IMR-90 (cell line): Measurements from ENCODE around the gene ADAP1. TPM values are rescaled to one million over a fixed set of nuclear protein-coding genes. Genes with fewer than 3 reads are reported as not detected.
A peak's percentile ranks its signal among the peaks of the same experiment; 100 is the strongest.

Source experiments
- ATAC-seq: fragments of 200-7000 bp; cut with Tn5 transposase; 2 replicates; pipeline ENCODE4 v1.9.1; 2020; ENCODE audit warnings: low read depth, mild to moderate bottlenecking, moderate library complexity
- Bru-seq: library from RNA; stranded (reverse); fragments of 400-500 nt; gene quantifications from one replicate; lab custom pipeline; 2021; lab: Mats Ljungman, UMichigan
- BruChase-seq, 2 experiments: library from RNA; stranded (reverse); fragments of 400-500 nt; gene quantifications; one replicate each; lab custom pipeline; 2021; lab: Mats Ljungman, UMichigan
- BruUV-seq: library from RNA; stranded (reverse); fragments of 400-500 nt; replicated peaks from 2 replicates; lab custom pipeline; 2021; lab: Mats Ljungman, UMichigan
- CTCF ChIA-PET: fragments of 300-600 bp; formaldehyde crosslinking; extraction: SDS; loops from one replicate; lab custom pipeline; 2021; ENCODE audit warnings: antibody characterized with exemption; lab: Yijun Ruan, JAX
- POLR2A ChIA-PET: fragments of 300-600 bp; sonication (Branson Sonifier 250); formaldehyde crosslinking; loops from one replicate; lab custom pipeline; 2022; ENCODE audit warnings: antibody characterized with exemption; ENCODE audit not compliant: unreplicated experiment; lab: Charles Lee
- DNase-seq: peaks from one replicate; pipeline ENCODE4 v3.0.0; 2013
- H2AFZ ChIP-seq: replicated peaks from 2 replicates; pipeline ENCODE3; 2013; ENCODE audit warnings: low read length, mild to moderate bottlenecking; ENCODE audit not compliant: poor library complexity
- H2AK5ac ChIP-seq: 2 replicates; pipeline ENCODE4 v1.6.1; 2013; ENCODE audit warnings: low read depth, low read length, inconsistent platforms
- H2AK9ac ChIP-seq: replicated peaks from 2 replicates; pipeline ENCODE3; 2013; ENCODE audit warnings: mild to moderate bottlenecking, low read depth, low read length, moderate library complexity; ENCODE audit not compliant: poor library complexity
- H2BK120ac ChIP-seq: 2 replicates; pipeline ENCODE4 v1.6.1; 2013; ENCODE audit warnings: low read depth, low read length, inconsistent platforms
- H2BK15ac ChIP-seq: 3 replicates; pipeline ENCODE4 v1.6.1; 2013; ENCODE audit warnings: low read depth, low read length, inconsistent platforms
- H2BK20ac ChIP-seq: 2 replicates; pipeline ENCODE4 v1.6.1; 2013; ENCODE audit warnings: low read depth, mild to moderate bottlenecking, inconsistent platforms, low read length, moderate library complexity
- H2BK5ac ChIP-seq: 2 replicates; pipeline ENCODE4 v1.6.1; 2013; ENCODE audit warnings: mild to moderate bottlenecking, low read depth, low read length, inconsistent platforms; ENCODE audit not compliant: poor library complexity, severe bottlenecking
- H3K14ac ChIP-seq: replicated peaks from 2 replicates; pipeline ENCODE4 v1.6.1; 2013; ENCODE audit warnings: low read depth, low read length, inconsistent platforms
- H3K18ac ChIP-seq: 2 replicates; pipeline ENCODE4 v1.6.1; 2013; ENCODE audit warnings: low read depth, low read length, control low read depth
- H3K23ac ChIP-seq: 2 replicates; pipeline ENCODE4 v1.6.1; 2013; ENCODE audit warnings: low read depth, low read length, inconsistent platforms
- H3K27ac ChIP-seq: 2 replicates; pipeline ENCODE4 v1.5.1; 2013; ENCODE audit warnings: mild to moderate bottlenecking, control low read depth, low read length; ENCODE audit not compliant: insufficient read depth
- H3K27me3 ChIP-seq: 2 replicates; pipeline ENCODE4 v1.6.1; 2013; ENCODE audit warnings: low read length; ENCODE audit not compliant: control insufficient read depth, insufficient read depth
- H3K36me3 ChIP-seq: 2 replicates; pipeline ENCODE4 v1.6.1; 2013; ENCODE audit warnings: low read length, mixed read lengths; ENCODE audit not compliant: control insufficient read depth, insufficient read depth
- H3K4ac ChIP-seq: 2 replicates; pipeline ENCODE4 v1.6.1; 2013; ENCODE audit warnings: low read depth, low read length, inconsistent platforms
- H3K4me1 ChIP-seq: 2 replicates; pipeline ENCODE4 v1.6.1; 2013; ENCODE audit warnings: low read length, mixed read lengths; ENCODE audit not compliant: control insufficient read depth, insufficient read depth
- H3K4me2 ChIP-seq: 2 replicates; pipeline ENCODE4 v1.6.1; 2013; ENCODE audit warnings: low read depth, mild to moderate bottlenecking, control low read depth, low read length, moderate library complexity
- H3K4me3 ChIP-seq: 2 replicates; pipeline ENCODE4 v1.5.1; 2013; ENCODE audit warnings: low read depth, mild to moderate bottlenecking, control low read depth, low read length, moderate library complexity; ENCODE audit not compliant: insufficient read depth
- H3K56ac ChIP-seq: 2 replicates; pipeline ENCODE4 v1.6.1; 2013; ENCODE audit warnings: low read length, inconsistent platforms; ENCODE audit not compliant: insufficient read depth; ENCODE audit errors: extremely low read depth
- H3K79me1 ChIP-seq, 2 experiments: 2 replicates each; pipeline ENCODE4 v1.6.1; 2013; ENCODE audit warnings: low read length in 2 of 2, inconsistent platforms in 1 of 2, low read depth in 1 of 2
- H3K9ac ChIP-seq: 2 replicates; pipeline ENCODE4 v1.6.1; 2013; ENCODE audit warnings: low read depth, low read length, control low read depth
- H3K9me1 ChIP-seq: 2 replicates; pipeline ENCODE4 v1.6.1; 2013; ENCODE audit warnings: low read length, inconsistent platforms; ENCODE audit not compliant: insufficient read depth
- H3K9me3 ChIP-seq: 2 replicates; pipeline ENCODE4 v1.6.1; 2013; ENCODE audit warnings: low read length; ENCODE audit not compliant: control insufficient read depth, insufficient read depth
- H4K20me1 ChIP-seq: 2 replicates; pipeline ENCODE4 v1.6.1; 2013; ENCODE audit warnings: low read length, inconsistent platforms; ENCODE audit not compliant: insufficient read depth
- H4K5ac ChIP-seq: 2 replicates; pipeline ENCODE4 v1.6.1; 2013; ENCODE audit warnings: mild to moderate bottlenecking, low read depth, low read length, control low read depth
- H4K8ac ChIP-seq, 2 experiments: 2 replicates each; pipeline ENCODE4 v1.6.1; 2013; ENCODE audit warnings: low read depth in 2 of 2, low read length in 2 of 2, control low read depth in 1 of 2, inconsistent platforms in 1 of 2
- H4K91ac ChIP-seq: 2 replicates; pipeline ENCODE4 v1.6.1; 2013; ENCODE audit warnings: low read depth, low read length, inconsistent platforms; ENCODE audit not compliant: insufficient read depth
- BHLHE40 ChIP-seq: fragments of 150-350 bp; IDR thresholded peaks from 2 replicates; pipeline ENCODE4 v1.6.1; 2016; ENCODE audit warnings: mild to moderate bottlenecking, low read depth, low read length
- CEBPB ChIP-seq: IDR thresholded peaks from 2 replicates; pipeline ENCODE4 v1.6.1; 2012; ENCODE audit warnings: low read depth, low read length, improper control_type of control experiment
- CHD1 ChIP-seq: IDR thresholded peaks from 2 replicates; pipeline ENCODE4 v1.6.1; 2012; ENCODE audit warnings: low read depth, low read length, improper control_type of control experiment
- CTCF ChIP-seq: conservative IDR thresholded peaks from 2 replicates; pipeline ENCODE4 v1.5.1; 2012; ENCODE audit warnings: mild to moderate bottlenecking, low read depth, low read length, improper control_type of control experiment
- FOS ChIP-seq: fragments of 150-350 bp; IDR thresholded peaks from 2 replicates; pipeline ENCODE4 v1.6.1; 2016; ENCODE audit warnings: low read depth, low read length
- MAFK ChIP-seq: IDR thresholded peaks from 2 replicates; pipeline ENCODE4 v1.6.1; 2012; ENCODE audit warnings: low read depth, low read length, improper control_type of control experiment
- MAZ ChIP-seq: IDR thresholded peaks from 2 replicates; pipeline ENCODE4 v1.6.1; 2012; ENCODE audit warnings: low read depth, mild to moderate bottlenecking, low read length, improper control_type of control experiment, moderate library complexity, borderline replicate concordance
- MXI1 ChIP-seq: IDR thresholded peaks from 2 replicates; pipeline ENCODE4 v1.6.1; 2012; ENCODE audit warnings: low read depth, mild to moderate bottlenecking, low read length, moderate library complexity, borderline replicate concordance
- NFE2L2 ChIP-seq: fragments of 150-350 bp; IDR thresholded peaks from 2 replicates; pipeline ENCODE4 v1.6.1; 2016; ENCODE audit warnings: low read depth, mild to moderate bottlenecking, low read length
- RAD21 ChIP-seq: IDR thresholded peaks from 2 replicates; pipeline ENCODE4 v1.6.1; 2012; ENCODE audit warnings: low read length, improper control_type of control experiment
- SMC3 ChIP-seq: fragments of 150-350 bp; IDR thresholded peaks from 2 replicates; pipeline ENCODE4 v1.6.1; 2016; ENCODE audit warnings: low read depth, mild to moderate bottlenecking, antibody characterized with exemption, low read length, moderate library complexity
- WGBS, 2 experiments: methylation state at CpG; one replicate each; pipeline versions ENCODE4 v1.1.5 to v1.1.7; 2013; ENCODE audit warnings: missing lambda C conversion rate in 2 of 2; ENCODE audit not compliant: insufficient read length in 1 of 2; ENCODE audit errors: extremely low coverage in 2 of 2; 5-methylcytosine and 5-hydroxymethylcytosine counted together
- dilution Hi-C: fragments of 300-500 bp; cut with HindIII; formaldehyde crosslinking; loops from one replicate; pipeline ENCODE4 v1.14.3; 2018; ENCODE audit warnings: low sequenced_read_pairs; ENCODE audit not compliant: unreplicated experiment
- in situ Hi-C: fragments of 300-500 bp; cut with MboI; formaldehyde crosslinking; loops from 3 replicates; pipeline ENCODE4 v1.14.3; 2019; ENCODE audit warnings: low sequenced_read_pairs, inconsistent platforms, mixed read lengths
- intact Hi-C: fragments of 100-400 bp; cut with micrococcal nuclease; formaldehyde crosslinking; loops from 2 replicates; pipeline ENCODE4 v1.10.0; 2022
- long read RNA-seq: library from polyadenylated mRNA; unstranded; transcript quantifications from one replicate; pipeline ENCODE4 v2.0.0, GENCODE V29; 2021; ENCODE audit not compliant: unreplicated experiment
- polyA plus RNA-seq, 3 experiments: library from polyadenylated mRNA; depleted of rRNA; stranded (reverse); fragments of >200 nt; gene quantifications; 2 replicates each; pipeline ENCODE4 v1.2.3, GENCODE V29; 2012; ENCODE audit warnings: low replicate concordance in 1 of 3
- total RNA-seq: library from RNA; depleted of rRNA; stranded (reverse); fragments of >200 nt; gene quantifications from 2 replicates; pipeline ENCODE4 v1.2.3, GENCODE V29; 2012; rRNA removed
- TF ChIP-seq, protein P1 (sequence below): fragments of 150-350 bp; IDR thresholded peaks from 2 replicates; pipeline ENCODE4 v1.6.1; 2016; ENCODE audit warnings: low read depth, mild to moderate bottlenecking, low read length, moderate library complexity, borderline replicate concordance

Gene ADAP1
- 1.4 and 2.2 TPM in 2 replicates for total RNA-seq
- 1.9 and 2.0 TPM in 2 replicates for polyA plus RNA-seq (2012; rRNA removed)
- 1.3 and 2.4 TPM in 2 replicates for polyA plus RNA-seq (2012; cell fraction: cytosol; rRNA removed)
- polyA plus RNA-seq (2012; cell fraction: nucleus; rRNA removed; ENCODE audit: low replicate concordance): 2.9 and 5.6 TPM in 2 replicates
- percentile 36 among the genes with signal in this experiment for Bru-seq, nascent RNA
- BruChase-seq, experiment 1, labeled RNA remaining after a 6-hour chase: percentile 41 among the genes with signal in this experiment
- BruChase-seq, experiment 2, labeled RNA remaining after a 2-hour chase: percentile 39 among the genes with signal in this experiment
- long read RNA-seq, transcript ADAP1-201 (11 exons, 2,363 nt): major isoform, 5 of 6 reads
- long read RNA-seq, partial matches to known transcripts: 0 of 6 reads
- long read RNA-seq, other reads (novel, unspliced or antisense): 1 of 6 reads

DNA sequence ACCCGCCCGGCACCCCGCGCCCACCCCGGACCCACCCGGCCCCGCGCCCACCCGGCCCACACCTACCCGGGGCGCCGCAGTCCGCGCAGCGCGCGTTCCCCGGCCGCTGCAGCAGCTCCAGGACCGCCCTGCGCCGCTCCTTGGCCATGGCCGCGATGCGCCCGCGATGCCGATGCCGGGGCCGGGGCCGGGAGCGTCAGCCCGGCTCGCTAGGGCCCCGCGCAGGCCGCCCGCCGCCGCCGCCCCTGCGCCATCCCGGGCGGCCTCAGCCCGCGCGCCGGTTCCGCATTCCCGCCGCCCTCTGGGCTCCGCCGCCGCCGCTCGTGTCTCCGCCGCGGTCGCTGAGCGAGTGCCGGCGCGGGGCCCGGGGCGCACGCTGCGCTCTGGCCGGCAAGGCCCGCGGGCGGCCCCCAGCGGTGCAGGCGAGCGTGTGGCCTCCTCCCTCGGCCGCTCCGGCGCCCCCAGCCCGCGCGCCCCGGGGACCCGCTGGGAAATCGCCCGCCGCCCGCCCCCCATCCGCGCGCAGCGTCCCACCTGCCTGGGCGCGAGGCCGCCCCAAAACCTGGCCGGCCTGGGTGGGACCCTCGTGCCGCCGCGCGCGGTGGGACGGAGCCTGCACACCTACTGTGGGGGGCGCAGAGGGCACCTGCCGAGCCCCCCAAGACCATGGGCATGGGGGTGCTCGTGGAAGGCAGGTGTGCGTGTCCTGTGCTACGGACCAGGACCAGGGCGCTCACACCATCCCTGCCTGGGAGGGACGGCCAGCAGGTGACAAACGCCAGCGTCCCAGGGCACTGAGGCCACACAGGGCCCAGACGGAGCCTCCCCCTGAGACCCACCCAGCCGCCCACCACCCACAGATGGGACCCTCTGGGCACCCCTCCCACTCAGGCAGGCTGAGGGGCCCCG, at the start of gene ADAP1:
TSS of gene ADAP1 (minus strand) at position 351 of the 909 bp plus-strand sequence. CDS start at position 148, 203 bp downstream.
- Histone ChIP-seq H3K79me1 (no peaks in the 10 kb centered on the region; a peak in 1 of 4 replicates), H3K27ac (no peak within 1 kb of the TSS), H3K9me3 (no peaks in the 10 kb centered on the region), H3K4me2 (peak within 1 kb of the TSS; percentile 67), H3K27me3 (peaks cover 18% of the 10 kb centered on the region; the same call in 1 of the 2 replicates), H2AK9ac (peak within 1 kb of the TSS; percentile 50), H3K4ac (no peak within 1 kb of the TSS), H4K5ac (no peak within 1 kb of the TSS), H2BK20ac (no peak within 1 kb of the TSS), H3K18ac (no peak within 1 kb of the TSS), H3K9me1 (no peaks in the 10 kb centered on the region), H4K91ac (no peak within 1 kb of the TSS), H3K9ac (no peak within 1 kb of the TSS), H2AK5ac (no peak within 1 kb of the TSS), H2AFZ (peak within 1 kb of the TSS; percentile 76), H3K4me3 (peak within 1 kb of the TSS; percentile 46), H2BK5ac (no peak within 1 kb of the TSS), H4K20me1 (peaks cover 3% of the 10 kb centered on the region; the same call in 1 of the 2 replicates), H4K8ac (no peak within 1 kb of the TSS), H3K14ac (no peak within 1 kb of the TSS), H3K56ac (no peak within 1 kb of the TSS), H3K4me1 (no peaks in the 10 kb centered on the region; the same call in 1 of the 2 replicates), H3K36me3 (no peaks in the 10 kb centered on the region), H2BK120ac (no peak within 1 kb of the TSS), H2BK15ac (no peak within 1 kb of the TSS), H3K23ac (no peak within 1 kb of the TSS)
- 8% methylated on average over 55 of the region's 115 CpGs; no CpG with 5 or more reads in 1 of the 2 experiments for WGBS, 2 experiments
- no TSS peak for BruUV-seq
- DNase-seq (peak; percentile 47), ATAC-seq (peak; percentile 87)
- TF ChIP-seq NFE2L2 (no peak), SMC3 (peak; percentile 50), RAD21 (peak; percentile 64), CHD1 (no peak), CTCF (peak; percentile 51), MXI1 (no peak), FOS (no peak), BHLHE40 (no peak), MAFK (no peak), CEBPB (no peak), MAZ (peak; percentile 31; the same call in 1 of the 2 replicates)
- TF ChIP-seq, protein P1, sequence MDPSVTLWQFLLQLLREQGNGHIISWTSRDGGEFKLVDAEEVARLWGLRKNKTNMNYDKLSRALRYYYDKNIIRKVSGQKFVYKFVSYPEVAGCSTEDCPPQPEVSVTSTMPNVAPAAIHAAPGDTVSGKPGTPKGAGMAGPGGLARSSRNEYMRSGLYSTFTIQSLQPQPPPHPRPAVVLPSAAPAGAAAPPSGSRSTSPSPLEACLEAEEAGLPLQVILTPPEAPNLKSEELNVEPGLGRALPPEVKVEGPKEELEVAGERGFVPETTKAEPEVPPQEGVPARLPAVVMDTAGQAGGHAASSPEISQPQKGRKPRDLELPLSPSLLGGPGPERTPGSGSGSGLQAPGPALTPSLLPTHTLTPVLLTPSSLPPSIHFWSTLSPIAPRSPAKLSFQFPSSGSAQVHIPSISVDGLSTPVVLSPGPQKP: no peak
- dilution Hi-C loops: no loop called here
- in situ Hi-C loops: no loop called here
- CTCF ChIA-PET: interaction anchor here (0.9 kb wide), 1 partner anchor 26 kb away, joined by 3 read pairs; no protein-coding TSS in a partner anchor
- POLR2A ChIA-PET: no interaction called here
- intact Hi-C loops: loop anchor here (1.0 to 5.0 kb wide), 2 partner anchors 45 to 167 kb away; no protein-coding TSS in a partner anchor
